H1 (cell line): Measurements from ENCODE around the gene ZNF652. TPM values are rescaled to one million over a fixed set of nuclear protein-coding genes. Genes with fewer than 3 reads are reported as not detected.

ENCODE experiments used
- CTCF ChIA-PET: fragments of 300-600 bp; sonication (Branson Sonifier 250); formaldehyde crosslinking; loops from one replicate; lab custom pipeline; 2021; ENCODE audit not compliant: partially characterized antibody; lab: Charles Lee
- POLR2A ChIA-PET: fragments of 300-600 bp; sonication (Branson Sonifier 250); formaldehyde crosslinking; loops from one replicate; lab custom pipeline; 2021; ENCODE audit warnings: inconsistent platforms; ENCODE audit not compliant: partially characterized antibody; lab: Charles Lee
- DNase-seq, 2 experiments: peaks; one replicate each; pipeline versions ENCODE4 v3.0.0 to v3.0.0-alpha.2; 2010 to 2022; ENCODE audit warnings: low spot score in 2 of 2, low read depth in 1 of 2, mixed read lengths in 1 of 2
- FAIRE-seq: peaks from 2 replicates; lab custom pipeline; 2011; peaks lifted over from hg19 to GRCh38; lab: Jason Lieb, UNC
- H2AFZ ChIP-seq: 2 replicates; pipeline ENCODE4 v1.8.1; 2012; ENCODE audit warnings: low read length, inconsistent platforms
- H2AK5ac ChIP-seq: 2 replicates; pipeline ENCODE4 v1.6.1; 2013; ENCODE audit warnings: low read depth, low read length
- H2BK120ac ChIP-seq: replicated peaks from 2 replicates; pipeline ENCODE3; 2013; ENCODE audit warnings: low read depth, low read length, inconsistent platforms
- H2BK12ac ChIP-seq: 2 replicates; pipeline ENCODE4 v1.6.1; 2013; ENCODE audit warnings: low read depth, low read length
- H2BK15ac ChIP-seq: 2 replicates; pipeline ENCODE4 v1.6.1; 2013; ENCODE audit warnings: low read length
- H2BK20ac ChIP-seq: 2 replicates; pipeline ENCODE4 v1.6.1; 2013; ENCODE audit warnings: low read length
- H2BK5ac ChIP-seq: 2 replicates; pipeline ENCODE4 v1.6.1; 2013; ENCODE audit warnings: low read depth, low read length
- H3K14ac ChIP-seq: 2 replicates; pipeline ENCODE4 v1.6.1; 2013; ENCODE audit warnings: inconsistent platforms; ENCODE audit not compliant: insufficient read length
- H3K18ac ChIP-seq: 2 replicates; pipeline ENCODE4 v1.6.1; 2013; ENCODE audit warnings: low read length; ENCODE audit errors: extremely low read depth
- H3K23ac ChIP-seq: 2 replicates; pipeline ENCODE4 v1.6.1; 2013; ENCODE audit warnings: inconsistent platforms; ENCODE audit not compliant: insufficient read length
- H3K23me2 ChIP-seq: 2 replicates; pipeline ENCODE4 v1.6.1; 2013; ENCODE audit warnings: low read depth, low read length
- H3K27ac ChIP-seq: 2 replicates; pipeline ENCODE4 v1.6.1; 2011; ENCODE audit warnings: low read depth, low read length, inconsistent platforms
- H3K27me3 ChIP-seq, 4 experiments: replicated peaks in 1 of 4; 1 replicate in 1 of 4; 2 replicates in 3 of 4; pipeline versions ENCODE4 v1.6.1 to v1.8.1; 2011 to 2013; ENCODE audit warnings: low read length in 3 of 4, mild to moderate bottlenecking in 3 of 4, inconsistent platforms in 2 of 4, mixed read lengths in 2 of 4, moderate library complexity in 1 of 4; ENCODE audit not compliant: control insufficient read depth in 3 of 4, insufficient read depth in 3 of 4; ENCODE audit errors: extremely low read depth in 1 of 4
- H3K36me3 ChIP-seq, 4 experiments: 2 replicates each; pipeline versions ENCODE4 v1.6.1 to v1.8.1; 2011 to 2013; ENCODE audit warnings: mild to moderate bottlenecking in 4 of 4, low read length in 3 of 4, moderate library complexity in 2 of 4, control low read depth in 1 of 4, inconsistent platforms in 1 of 4; ENCODE audit not compliant: insufficient read depth in 4 of 4, control insufficient read depth in 2 of 4
- H3K4ac ChIP-seq: replicated peaks from 2 replicates; pipeline ENCODE3; 2013; ENCODE audit warnings: low read length, low read depth, mixed read lengths, inconsistent platforms; ENCODE audit not compliant: insufficient read length
- H3K4me1 ChIP-seq, 4 experiments: replicated peaks in 1 of 4; 1 replicate in 1 of 4; 2 replicates in 3 of 4; pipeline versions ENCODE4 v1.6.1 to v1.8.1; 2011 to 2013; ENCODE audit warnings: low read length in 3 of 4, inconsistent platforms in 2 of 4, mixed read lengths in 1 of 4; ENCODE audit not compliant: insufficient read depth in 4 of 4, control insufficient read depth in 3 of 4
- H3K4me2 ChIP-seq, 2 experiments: 2 replicates each; pipeline versions ENCODE4 v1.6.1 to v1.8.1; 2011 to 2013; ENCODE audit warnings: low read depth in 2 of 2, low read length in 2 of 2, control low read depth in 1 of 2, inconsistent platforms in 1 of 2, mild to moderate bottlenecking in 1 of 2; ENCODE audit not compliant: insufficient read depth in 1 of 2
- H3K4me3 ChIP-seq, 4 experiments: fragments of 200-600, 300-600 bp in 1 of 4; sonication (generic), shearing (Covaris generic), sonication (Bioruptor Twin) in 1 of 4; 2 replicates each; pipeline versions ENCODE4 v1.5.1 to v1.8.1; 2011 to 2016; ENCODE audit warnings: low read length in 4 of 4, low read depth in 3 of 4, control low read depth in 2 of 4, inconsistent platforms in 2 of 4, mild to moderate bottlenecking in 2 of 4, mixed read lengths in 1 of 4, moderate library complexity in 1 of 4; ENCODE audit not compliant: insufficient read depth in 2 of 4; ENCODE audit errors: extremely low read depth in 1 of 4
- H3K56ac ChIP-seq: replicated peaks from 2 replicates; pipeline ENCODE3; 2013; ENCODE audit warnings: low read depth, mild to moderate bottlenecking, mixed read lengths, low read length, inconsistent platforms; ENCODE audit not compliant: insufficient read length
- H3K79me1 ChIP-seq: 2 replicates; pipeline ENCODE4 v1.6.1; 2013; ENCODE audit warnings: low read depth, low read length, control low read depth
- H3K79me2 ChIP-seq, 2 experiments: 2 replicates each; pipeline versions ENCODE4 v1.6.1 to v1.8.1; 2012 to 2013; ENCODE audit warnings: low read length in 2 of 2, mild to moderate bottlenecking in 2 of 2, inconsistent platforms in 1 of 2; ENCODE audit not compliant: insufficient read depth in 2 of 2, control insufficient read depth in 1 of 2
- H3K9ac ChIP-seq, 4 experiments: replicated peaks in 1 of 4; 1 replicate in 1 of 4; 2 replicates in 3 of 4; pipeline versions ENCODE4 v1.6.1 to v1.8.1; 2011 to 2013; ENCODE audit warnings: low read depth in 3 of 4, low read length in 3 of 4, control low read depth in 2 of 4, mild to moderate bottlenecking in 2 of 4, moderate library complexity in 2 of 4, inconsistent platforms in 1 of 4; ENCODE audit errors: extremely low read depth in 1 of 4
- H3K9me3 ChIP-seq, 2 experiments: 2 replicates each; pipeline versions ENCODE4 v1.6.1 to v1.8.1; 2012 to 2013; ENCODE audit warnings: mild to moderate bottlenecking in 2 of 2, moderate library complexity in 2 of 2, control low read depth in 1 of 2, inconsistent platforms in 1 of 2, low read depth in 1 of 2, low read length in 1 of 2, mixed read lengths in 1 of 2; ENCODE audit not compliant: insufficient read depth in 2 of 2
- H4K20me1 ChIP-seq, 2 experiments: replicated peaks in 1 of 2; 2 replicates each; pipeline versions ENCODE3 to v1.8.1; 2011 to 2013; ENCODE audit warnings: inconsistent platforms in 2 of 2, low read length in 2 of 2, mild to moderate bottlenecking in 1 of 2; ENCODE audit not compliant: insufficient read depth in 2 of 2, control insufficient read depth in 1 of 2
- H4K5ac ChIP-seq: 2 replicates; pipeline ENCODE4 v1.6.1; 2013; ENCODE audit warnings: low read length, low read depth, mixed read lengths, inconsistent platforms; ENCODE audit not compliant: insufficient read length
- H4K8ac ChIP-seq: 2 replicates; pipeline ENCODE4 v1.8.0; 2013; ENCODE audit warnings: mild to moderate bottlenecking, moderate library complexity, low read length, inconsistent platforms; ENCODE audit not compliant: insufficient read depth; ENCODE audit errors: extremely low read depth
- H4K91ac ChIP-seq: replicated peaks from 2 replicates; pipeline ENCODE3; 2013; ENCODE audit warnings: low read length, mixed read lengths, inconsistent platforms; ENCODE audit not compliant: insufficient read length
- EZH2 ChIP-seq: fragments of 200-600 bp; sonication (generic); IDR thresholded peaks from 2 replicates; pipeline ENCODE4 v1.7.1; 2012; ENCODE audit warnings: low read depth, mild to moderate bottlenecking, moderate library complexity, low read length, inconsistent platforms; ENCODE audit not compliant: severe bottlenecking
- SP4 ChIP-seq: IDR thresholded peaks from 2 replicates; pipeline ENCODE4 v1.6.1; 2012; ENCODE audit warnings: low read length, inconsistent platforms
- WGBS, 2 experiments: shearing (Covaris generic) in 1 of 2; methylation state at CpG; one replicate each; pipeline versions ENCODE4 v1.1.6 to v1.1.7; 2013 to 2015; ENCODE audit warnings: low lambda C conversion rate in 2 of 2, mixed read lengths in 2 of 2, inconsistent platforms in 1 of 2, low coverage in 1 of 2, missing lambda C conversion rate in 1 of 2; ENCODE audit not compliant: insufficient replicate concordance in 2 of 2, insufficient coverage in 1 of 2, insufficient read length in 1 of 2; ENCODE audit errors: extremely low coverage in 1 of 2, missing lambda C conversion rate in 1 of 2; 5-methylcytosine and 5-hydroxymethylcytosine counted together
- polyA plus RNA-seq, 7 experiments: library from polyadenylated mRNA; depleted of rRNA in 3 of 7; stranded (reverse) in 5 of 7; unstranded in 2 of 7; fragments of >200 nt in 5 of 7; fragments of 200-250 nt in 2 of 7; gene quantifications; 1 replicate in 5 of 7; 2 replicates in 1 of 7; 4 replicates in 1 of 7; pipeline versions ENCODE4 v1.2.1 to v1.2.3, GENCODE V29; 2011 to 2013; ENCODE audit warnings: missing spikeins in 2 of 7, mixed read lengths in 2 of 7
- total RNA-seq: library from RNA; stranded (reverse); fragmentation: NEBNext Ultra II Directional; extraction: Animal tissue kit (Norgen Biotek cat#: 25700); gene quantifications from 2 replicates; pipeline ENCODE4 v1.2.1, GENCODE V29; 2021

The ZNF652 gene
- total and polyA plus RNA-seq, 2 of the 8 experiments (the other 6 are each of a cell fraction or from before 2014, with no cell fraction given): 13.5 to 39.6 TPM

DNA sequence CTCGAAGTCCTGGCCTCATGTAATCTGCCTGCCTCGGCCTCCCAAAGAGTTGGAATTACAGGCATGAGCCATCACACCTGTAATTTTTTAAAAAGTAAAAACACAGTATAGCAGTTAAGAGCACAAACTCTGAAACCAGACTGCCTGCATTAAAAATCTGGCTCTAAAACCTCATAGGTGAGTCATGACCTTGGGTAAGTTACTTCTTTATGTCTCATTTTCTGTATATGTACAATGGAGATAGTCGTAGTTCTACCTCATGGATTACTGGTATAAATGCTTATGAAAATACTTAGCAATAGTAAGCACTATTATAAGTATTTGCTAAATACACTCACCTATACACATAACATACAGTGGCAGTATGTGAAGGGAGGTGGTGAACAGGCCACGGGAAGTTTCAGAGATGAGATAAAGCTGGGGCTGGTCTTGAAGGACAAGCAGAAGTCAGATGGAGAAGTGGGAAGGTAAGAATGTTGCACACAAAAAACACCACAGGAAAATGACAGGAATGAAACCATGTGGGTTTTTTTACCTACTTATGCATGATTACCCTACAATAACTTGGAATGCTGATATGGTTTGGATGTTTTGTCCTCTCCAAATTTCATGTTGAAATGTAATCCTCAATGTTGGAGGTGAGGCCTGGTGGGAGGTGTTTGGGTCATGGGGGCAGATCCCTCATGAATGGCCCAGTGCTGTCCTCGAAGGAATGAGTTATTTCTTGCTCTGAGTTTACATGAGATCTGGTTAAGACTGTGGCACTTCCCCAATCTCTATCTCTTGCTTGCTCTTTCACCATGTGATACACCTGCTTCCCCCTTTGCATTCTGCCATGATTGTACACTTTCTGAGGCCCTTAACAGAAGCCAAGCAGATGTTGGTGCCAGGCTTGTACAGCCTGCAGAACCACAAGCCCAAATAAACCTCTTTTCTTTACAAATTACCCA lies 33.9 kb downstream of the ZNF652 start:
- H3K14ac ChIP-seq: no peak overlapping the region
- no peak for TF ChIP-seq SP4
- no peak for TF ChIP-seq EZH2
- H2BK120ac ChIP-seq: no peak overlapping the region
- H4K8ac ChIP-seq: no peak overlapping the region
- H2AK5ac ChIP-seq: no peak overlapping the region
- H2BK5ac ChIP-seq: no peak overlapping the region
- no peaks in the 10 kb centered on the region for H3K23me2 ChIP-seq
- no peak overlapping the region for H2BK15ac ChIP-seq
- no peaks in the 10 kb centered on the region for H3K9me3 ChIP-seq
- H2BK20ac ChIP-seq: no peak overlapping the region
- H3K18ac ChIP-seq: no peak overlapping the region
- H3K4me3 ChIP-seq: no peak overlapping the region
- peaks cover 5% of the 10 kb centered on the region; the same call in 1 of the 2 replicates for H3K79me1 ChIP-seq
- H3K56ac ChIP-seq: no peak overlapping the region
- H3K36me3 ChIP-seq: no peaks in the 10 kb centered on the region
- H4K20me1 ChIP-seq: no peaks in the 10 kb centered on the region
- no peak overlapping the region for H2AFZ ChIP-seq
- H3K4me2 ChIP-seq: no peak overlapping the region
- H4K5ac ChIP-seq: no peak overlapping the region
- ChIA-PET CTCF (interaction anchor here (1.1 kb wide), 1 partner anchor 68 kb away, joined by 3 read pairs; no protein-coding TSS in a partner anchor), POLR2A (no interaction called here)
- H3K79me2 ChIP-seq: peaks cover 0 to 48% of the 10 kb centered on the region in 2 experiments; a peak in 2 of 4 replicates
- H4K91ac ChIP-seq: no peak overlapping the region
- no peak overlapping the region for H3K27ac ChIP-seq
- WGBS, 2 experiments: 87% methylated on average over 5 of the region's 5 CpGs; no CpG with 5 or more reads in 1 of the 2 experiments
- FAIRE-seq (no peak), DNase-seq (no peak)
- H3K27me3 ChIP-seq: no peaks in the 10 kb centered on the region
- no peak overlapping the region for H3K4ac ChIP-seq
- no peak overlapping the region for H3K9ac ChIP-seq
- no peak overlapping the region for H3K23ac ChIP-seq
- peaks cover 0 to 5% (median 0%) of the 10 kb centered on the region in 4 experiments; a peak in 3 of 7 replicates for H3K4me1 ChIP-seq
- H2BK12ac ChIP-seq: no peak overlapping the region
